ENCODE data around the gene MED22.
"Not testable (repeated sequence)": the region's sequence is repeated elsewhere in the genome, so short reads cannot be mapped to it uniquely, and the experiment has no call there.

Gene MED22

GRCh38 chr9:133377721-133378216 lies 29.8 kb upstream of the MED22 start:
- no peak for ATAC-seq
- TF ChIP-seq ZFP30 (CRISPR knock-in tag; IDR thresholded peaks at IDR 0.05) = no peak
- no peak for TF ChIP-seq ARNTL (CRISPR knock-in tag; IDR thresholded peaks at IDR 0.05; ENCODE audit: borderline replicate concordance, low read depth)
- TF ChIP-seq OSR1 (CRISPR knock-in tag; IDR thresholded peaks at IDR 0.05) = no peak
- TF ChIP-seq ZNF70 (CRISPR knock-in tag; IDR thresholded peaks at IDR 0.05) = no peak
- TF ChIP-seq ZNF8 (CRISPR knock-in tag; IDR thresholded peaks at IDR 0.05) = no peak
- no peak for TF ChIP-seq TCF4 (CRISPR knock-in tag; IDR thresholded peaks at IDR 0.05; ENCODE audit: borderline replicate concordance)
- TF ChIP-seq, protein P1, sequence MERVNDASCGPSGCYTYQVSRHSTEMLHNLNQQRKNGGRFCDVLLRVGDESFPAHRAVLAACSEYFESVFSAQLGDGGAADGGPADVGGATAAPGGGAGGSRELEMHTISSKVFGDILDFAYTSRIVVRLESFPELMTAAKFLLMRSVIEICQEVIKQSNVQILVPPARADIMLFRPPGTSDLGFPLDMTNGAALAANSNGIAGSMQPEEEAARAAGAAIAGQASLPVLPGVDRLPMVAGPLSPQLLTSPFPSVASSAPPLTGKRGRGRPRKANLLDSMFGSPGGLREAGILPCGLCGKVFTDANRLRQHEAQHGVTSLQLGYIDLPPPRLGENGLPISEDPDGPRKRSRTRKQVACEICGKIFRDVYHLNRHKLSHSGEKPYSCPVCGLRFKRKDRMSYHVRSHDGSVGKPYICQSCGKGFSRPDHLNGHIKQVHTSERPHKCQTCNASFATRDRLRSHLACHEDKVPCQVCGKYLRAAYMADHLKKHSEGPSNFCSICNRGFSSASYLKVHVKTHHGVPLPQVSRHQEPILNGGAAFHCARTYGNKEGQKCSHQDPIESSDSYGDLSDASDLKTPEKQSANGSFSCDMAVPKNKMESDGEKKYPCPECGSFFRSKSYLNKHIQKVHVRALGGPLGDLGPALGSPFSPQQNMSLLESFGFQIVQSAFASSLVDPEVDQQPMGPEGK (CRISPR knock-in tag; IDR thresholded peaks at IDR 0.05; ENCODE audit: borderline replicate concordance) = no peak
- no peak for TF ChIP-seq BACH2 (CRISPR knock-in tag; IDR thresholded peaks at IDR 0.05; ENCODE audit: borderline replicate concordance)
- TF ChIP-seq ZC3H10 (CRISPR knock-in tag; IDR thresholded peaks at IDR 0.05) = no peak

GRCh38 chr9:133377280-133377679 lies 29.3 kb upstream of the MED22 start:
- ATAC-seq = not testable (repeated sequence)

GRCh38 chr9:133375724-133376654 lies 28.1 kb upstream of the MED22 start, which contains the start of the genes STKLD1 and SURF4:
TSS of gene STKLD1 (plus strand) at chr9:133376366. CDS start at chr9:133376474, 108 bp downstream.
TSS of gene SURF4 (minus strand) at chr9:133376060. CDS start at chr9:133375969, 91 bp downstream.
- TF ChIP-seq ZNF70 (CRISPR knock-in tag; IDR thresholded peaks at IDR 0.05) (no peak), TSHZ2 (CRISPR knock-in tag; IDR thresholded peaks at IDR 0.05) (no peak), TOX (CRISPR knock-in tag; IDR thresholded peaks at IDR 0.05; ENCODE audit: borderline replicate concordance) (no peak), ISL1 (CRISPR knock-in tag; IDR thresholded peaks at IDR 0.05) (no peak), SNAI2 (CRISPR knock-in tag; IDR thresholded peaks at IDR 0.05) (no peak), GLIS3 (CRISPR knock-in tag; IDR thresholded peaks at IDR 0.05) (no peak), CSRNP3 (CRISPR knock-in tag; IDR thresholded peaks at IDR 0.05) (no peak), ZFP3 (CRISPR knock-in tag; IDR thresholded peaks at IDR 0.05) (no peak), PPARA (CRISPR knock-in tag; IDR thresholded peaks at IDR 0.05; ENCODE audit: borderline replicate concordance) (no peak), ZNF8 (CRISPR knock-in tag; IDR thresholded peaks at IDR 0.05) (no peak), TCF4 (CRISPR knock-in tag; IDR thresholded peaks at IDR 0.05; ENCODE audit: borderline replicate concordance) (no peak), CSDC2 (CRISPR knock-in tag; IDR thresholded peaks at IDR 0.05) (no peak), ZFP30 (CRISPR knock-in tag; IDR thresholded peaks at IDR 0.05) (no peak), POU6F1 (CRISPR knock-in tag; IDR thresholded peaks at IDR 0.05; ENCODE audit: borderline replicate concordance, low read depth) (no peak), ARNTL (CRISPR knock-in tag; IDR thresholded peaks at IDR 0.05; ENCODE audit: borderline replicate concordance, low read depth) (no peak)
- TF ChIP-seq, protein P1 (CRISPR knock-in tag; IDR thresholded peaks at IDR 0.05; ENCODE audit: borderline replicate concordance) = no peak
- TF ChIP-seq, protein P2, sequence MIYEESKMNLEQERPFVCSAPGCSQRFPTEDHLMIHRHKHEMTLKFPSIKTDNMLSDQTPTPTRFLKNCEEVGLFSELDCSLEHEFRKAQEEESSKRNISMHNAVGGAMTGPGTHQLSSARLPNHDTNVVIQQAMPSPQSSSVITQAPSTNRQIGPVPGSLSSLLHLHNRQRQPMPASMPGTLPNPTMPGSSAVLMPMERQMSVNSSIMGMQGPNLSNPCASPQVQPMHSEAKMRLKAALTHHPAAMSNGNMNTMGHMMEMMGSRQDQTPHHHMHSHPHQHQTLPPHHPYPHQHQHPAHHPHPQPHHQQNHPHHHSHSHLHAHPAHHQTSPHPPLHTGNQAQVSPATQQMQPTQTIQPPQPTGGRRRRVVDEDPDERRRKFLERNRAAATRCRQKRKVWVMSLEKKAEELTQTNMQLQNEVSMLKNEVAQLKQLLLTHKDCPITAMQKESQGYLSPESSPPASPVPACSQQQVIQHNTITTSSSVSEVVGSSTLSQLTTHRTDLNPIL (CRISPR knock-in tag; IDR thresholded peaks at IDR 0.05; ENCODE audit: low read depth) = no peak
- ATAC-seq = peak; percentile 93
